ENCODE results near the gene PIK3IP1.
"Not testable (repeated sequence)": the region's sequence is repeated elsewhere in the genome, so short reads cannot be mapped to it uniquely, and the experiment has no call there.

Gene PIK3IP1

DNA sequence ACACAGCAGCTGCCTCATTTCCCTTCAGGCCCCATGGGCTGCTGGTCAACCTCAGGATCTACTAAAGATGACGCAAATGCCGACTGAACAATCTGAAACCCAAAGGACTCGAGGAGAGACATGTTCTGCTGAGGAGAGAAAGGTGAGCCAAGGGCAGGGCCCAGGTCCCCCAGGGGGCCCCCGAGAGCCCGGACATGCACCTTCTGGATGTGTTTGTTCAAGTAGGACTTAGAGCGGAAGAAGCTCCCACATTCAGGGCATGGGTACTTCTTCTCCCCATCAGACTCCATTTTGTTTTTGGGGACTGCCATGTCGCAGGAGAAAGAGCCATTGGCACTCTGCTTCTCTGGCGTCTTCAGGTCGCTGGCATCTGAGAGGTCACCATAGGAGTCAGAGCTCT is 34.6 kb upstream of the PIK3IP1 start (continued):
- TF ChIP-seq, protein P1, sequence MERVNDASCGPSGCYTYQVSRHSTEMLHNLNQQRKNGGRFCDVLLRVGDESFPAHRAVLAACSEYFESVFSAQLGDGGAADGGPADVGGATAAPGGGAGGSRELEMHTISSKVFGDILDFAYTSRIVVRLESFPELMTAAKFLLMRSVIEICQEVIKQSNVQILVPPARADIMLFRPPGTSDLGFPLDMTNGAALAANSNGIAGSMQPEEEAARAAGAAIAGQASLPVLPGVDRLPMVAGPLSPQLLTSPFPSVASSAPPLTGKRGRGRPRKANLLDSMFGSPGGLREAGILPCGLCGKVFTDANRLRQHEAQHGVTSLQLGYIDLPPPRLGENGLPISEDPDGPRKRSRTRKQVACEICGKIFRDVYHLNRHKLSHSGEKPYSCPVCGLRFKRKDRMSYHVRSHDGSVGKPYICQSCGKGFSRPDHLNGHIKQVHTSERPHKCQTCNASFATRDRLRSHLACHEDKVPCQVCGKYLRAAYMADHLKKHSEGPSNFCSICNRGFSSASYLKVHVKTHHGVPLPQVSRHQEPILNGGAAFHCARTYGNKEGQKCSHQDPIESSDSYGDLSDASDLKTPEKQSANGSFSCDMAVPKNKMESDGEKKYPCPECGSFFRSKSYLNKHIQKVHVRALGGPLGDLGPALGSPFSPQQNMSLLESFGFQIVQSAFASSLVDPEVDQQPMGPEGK (CRISPR knock-in tag; IDR thresholded peaks at IDR 0.05; ENCODE audit: borderline replicate concordance): no peak
- TF ChIP-seq ZC3H10 (CRISPR knock-in tag; IDR thresholded peaks at IDR 0.05): no peak
- no peak for TF ChIP-seq GLIS3 (CRISPR knock-in tag; IDR thresholded peaks at IDR 0.05)
- TF ChIP-seq OSR1 (CRISPR knock-in tag; IDR thresholded peaks at IDR 0.05): no peak

DNA sequence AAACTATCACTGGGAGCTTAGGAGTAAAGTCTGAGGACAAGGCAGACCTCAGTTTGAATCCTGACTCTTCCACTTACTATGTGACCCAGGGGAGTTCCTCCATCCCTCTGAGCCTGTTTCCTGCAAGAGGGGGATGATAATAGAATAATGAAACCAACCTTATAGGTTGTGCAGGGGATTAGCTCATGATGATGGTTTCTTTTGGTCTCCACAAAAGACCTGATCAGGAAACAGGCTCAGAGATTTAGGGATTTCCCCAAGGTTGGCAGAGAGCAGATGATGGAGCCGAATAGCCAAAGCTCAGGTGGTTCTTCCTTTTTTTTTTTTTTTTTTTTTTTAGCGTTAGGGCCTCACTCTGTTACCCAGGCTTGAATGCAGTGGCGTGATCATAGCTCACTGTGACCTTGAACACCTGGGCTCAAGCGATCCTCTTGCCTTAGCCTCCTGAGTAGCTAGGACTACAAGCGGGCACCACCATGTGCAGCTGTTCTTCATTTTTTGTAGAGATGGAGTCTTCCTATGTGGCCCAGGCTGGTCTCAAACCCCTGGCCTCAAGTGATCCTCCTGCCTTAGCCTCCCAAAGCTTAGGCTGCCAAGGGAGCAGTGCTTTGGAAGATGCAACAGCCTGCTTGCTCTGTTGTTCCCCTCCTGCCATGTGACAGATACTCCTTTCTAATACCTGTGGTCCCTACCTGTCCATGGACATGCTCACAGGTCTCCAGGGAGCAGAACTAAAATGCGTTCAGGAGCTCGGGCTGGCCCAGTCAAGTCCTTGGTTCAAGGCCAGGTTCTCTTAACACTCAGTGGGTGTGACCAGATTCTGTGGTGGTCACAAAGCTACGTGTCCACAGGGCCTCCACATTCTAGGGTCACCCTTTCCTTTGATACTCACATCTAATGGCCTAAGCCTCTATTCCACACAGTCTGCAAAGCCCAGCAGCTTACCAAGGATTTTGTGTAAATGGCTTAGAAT is 31.6 kb upstream of the PIK3IP1 start:
- ATAC-seq: no peak
- TF ChIP-seq ZFP3 (CRISPR knock-in tag; IDR thresholded peaks at IDR 0.05) (no peak), BACH2 (CRISPR knock-in tag; IDR thresholded peaks at IDR 0.05; ENCODE audit: borderline replicate concordance) (no peak), ARNTL (CRISPR knock-in tag; IDR thresholded peaks at IDR 0.05; ENCODE audit: borderline replicate concordance, low read depth) (no peak), ZFP30 (CRISPR knock-in tag; IDR thresholded peaks at IDR 0.05) (no peak), ISL1 (CRISPR knock-in tag; IDR thresholded peaks at IDR 0.05) (no peak), RARB (CRISPR knock-in tag; IDR thresholded peaks at IDR 0.05) (no peak), OSR1 (CRISPR knock-in tag; IDR thresholded peaks at IDR 0.05) (no peak), CSDC2 (CRISPR knock-in tag; IDR thresholded peaks at IDR 0.05) (no peak), GLIS3 (CRISPR knock-in tag; IDR thresholded peaks at IDR 0.05) (no peak), ZNF8 (CRISPR knock-in tag; IDR thresholded peaks at IDR 0.05) (no peak), ESRRG (CRISPR knock-in tag; IDR thresholded peaks at IDR 0.05) (no peak), TCF4 (CRISPR knock-in tag; IDR thresholded peaks at IDR 0.05; ENCODE audit: borderline replicate concordance) (no peak)
- TF ChIP-seq, protein P2, sequence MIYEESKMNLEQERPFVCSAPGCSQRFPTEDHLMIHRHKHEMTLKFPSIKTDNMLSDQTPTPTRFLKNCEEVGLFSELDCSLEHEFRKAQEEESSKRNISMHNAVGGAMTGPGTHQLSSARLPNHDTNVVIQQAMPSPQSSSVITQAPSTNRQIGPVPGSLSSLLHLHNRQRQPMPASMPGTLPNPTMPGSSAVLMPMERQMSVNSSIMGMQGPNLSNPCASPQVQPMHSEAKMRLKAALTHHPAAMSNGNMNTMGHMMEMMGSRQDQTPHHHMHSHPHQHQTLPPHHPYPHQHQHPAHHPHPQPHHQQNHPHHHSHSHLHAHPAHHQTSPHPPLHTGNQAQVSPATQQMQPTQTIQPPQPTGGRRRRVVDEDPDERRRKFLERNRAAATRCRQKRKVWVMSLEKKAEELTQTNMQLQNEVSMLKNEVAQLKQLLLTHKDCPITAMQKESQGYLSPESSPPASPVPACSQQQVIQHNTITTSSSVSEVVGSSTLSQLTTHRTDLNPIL (CRISPR knock-in tag; IDR thresholded peaks at IDR 0.05; ENCODE audit: low read depth): no peak
- TF ChIP-seq, protein P3, sequence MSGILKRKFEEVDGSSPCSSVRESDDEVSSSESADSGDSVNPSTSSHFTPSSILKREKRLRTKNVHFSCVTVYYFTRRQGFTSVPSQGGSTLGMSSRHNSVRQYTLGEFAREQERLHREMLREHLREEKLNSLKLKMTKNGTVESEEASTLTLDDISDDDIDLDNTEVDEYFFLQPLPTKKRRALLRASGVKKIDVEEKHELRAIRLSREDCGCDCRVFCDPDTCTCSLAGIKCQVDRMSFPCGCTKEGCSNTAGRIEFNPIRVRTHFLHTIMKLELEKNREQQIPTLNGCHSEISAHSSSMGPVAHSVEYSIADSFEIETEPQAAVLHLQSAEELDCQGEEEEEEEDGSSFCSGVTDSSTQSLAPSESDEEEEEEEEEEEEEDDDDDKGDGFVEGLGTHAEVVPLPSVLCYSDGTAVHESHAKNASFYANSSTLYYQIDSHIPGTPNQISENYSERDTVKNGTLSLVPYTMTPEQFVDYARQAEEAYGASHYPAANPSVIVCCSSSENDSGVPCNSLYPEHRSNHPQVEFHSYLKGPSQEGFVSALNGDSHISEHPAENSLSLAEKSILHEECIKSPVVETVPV (CRISPR knock-in tag; IDR thresholded peaks at IDR 0.05): no peak

DNA sequence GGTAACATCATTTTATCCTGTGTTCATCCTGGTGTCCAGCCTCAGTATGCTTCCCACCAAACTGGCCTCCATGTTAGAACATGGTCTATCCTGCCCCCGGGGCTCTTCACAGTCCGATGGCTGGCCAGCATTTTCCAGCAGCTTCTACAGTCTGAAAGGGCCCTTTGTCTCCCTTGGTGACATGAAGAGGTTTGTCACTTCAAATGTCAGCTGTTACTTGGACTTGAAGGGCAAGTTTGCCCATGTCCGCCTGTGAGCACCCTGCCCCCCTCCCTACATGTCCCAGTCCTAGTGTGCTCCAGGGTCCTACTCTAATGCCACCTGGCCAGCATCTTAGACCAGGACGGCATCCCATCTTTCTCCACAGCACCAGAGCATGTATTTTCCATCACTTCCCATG is 29.1 kb upstream of the PIK3IP1 start:
- ATAC-seq: no peak
- TF ChIP-seq ARNTL (CRISPR knock-in tag; IDR thresholded peaks at IDR 0.05; ENCODE audit: borderline replicate concordance, low read depth) (no peak), OSR1 (CRISPR knock-in tag; IDR thresholded peaks at IDR 0.05) (no peak), ZNF565 (CRISPR knock-in tag; conservative IDR thresholded peaks at IDR 0.05; ENCODE audit: low read depth) (no peak), ZC3H10 (CRISPR knock-in tag; IDR thresholded peaks at IDR 0.05) (no peak), GLIS3 (CRISPR knock-in tag; IDR thresholded peaks at IDR 0.05) (no peak), RARB (CRISPR knock-in tag; IDR thresholded peaks at IDR 0.05) (no peak), BACH2 (CRISPR knock-in tag; IDR thresholded peaks at IDR 0.05; ENCODE audit: borderline replicate concordance) (no peak), ZNF70 (CRISPR knock-in tag; IDR thresholded peaks at IDR 0.05) (no peak), TOX (CRISPR knock-in tag; IDR thresholded peaks at IDR 0.05; ENCODE audit: borderline replicate concordance) (no peak), ZNF8 (CRISPR knock-in tag; IDR thresholded peaks at IDR 0.05) (no peak)
- TF ChIP-seq, protein P4, sequence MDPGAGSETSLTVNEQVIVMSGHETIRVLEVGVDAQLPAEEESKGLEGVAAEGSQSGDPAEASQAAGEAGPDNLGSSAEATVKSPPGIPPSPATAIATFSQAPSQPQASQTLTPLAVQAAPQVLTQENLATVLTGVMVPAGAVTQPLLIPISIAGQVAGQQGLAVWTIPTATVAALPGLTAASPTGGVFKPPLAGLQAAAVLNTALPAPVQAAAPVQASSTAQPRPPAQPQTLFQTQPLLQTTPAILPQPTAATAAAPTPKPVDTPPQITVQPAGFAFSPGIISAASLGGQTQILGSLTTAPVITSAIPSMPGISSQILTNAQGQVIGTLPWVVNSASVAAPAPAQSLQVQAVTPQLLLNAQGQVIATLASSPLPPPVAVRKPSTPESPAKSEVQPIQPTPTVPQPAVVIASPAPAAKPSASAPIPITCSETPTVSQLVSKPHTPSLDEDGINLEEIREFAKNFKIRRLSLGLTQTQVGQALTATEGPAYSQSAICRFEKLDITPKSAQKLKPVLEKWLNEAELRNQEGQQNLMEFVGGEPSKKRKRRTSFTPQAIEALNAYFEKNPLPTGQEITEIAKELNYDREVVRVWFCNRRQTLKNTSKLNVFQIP (CRISPR knock-in tag; IDR thresholded peaks at IDR 0.05; ENCODE audit: borderline replicate concordance, low read depth): no peak

DNA sequence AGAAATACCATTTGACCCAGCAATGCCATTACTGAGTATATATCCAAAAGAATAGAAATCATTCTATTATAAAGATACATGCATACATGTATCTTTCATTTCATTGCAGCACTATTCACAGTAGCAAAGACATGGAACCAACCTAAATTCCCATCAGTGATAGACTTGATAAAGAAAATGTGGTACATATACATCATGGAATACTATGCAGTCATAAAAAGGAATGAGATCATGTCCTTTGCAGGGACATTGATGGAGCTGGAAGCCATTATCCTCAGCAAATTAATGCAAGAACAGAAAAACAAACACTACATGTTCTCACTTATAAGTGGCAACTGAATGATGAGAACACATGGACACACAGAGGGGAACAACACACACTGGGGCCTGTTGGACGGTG is 21.9 kb upstream of the PIK3IP1 start:
- TF ChIP-seq ZNF8 (CRISPR knock-in tag; IDR thresholded peaks at IDR 0.05): 0 out of 2 replicates have a peak, but pooled peaks have one; percentile 59

More for the DNA sequence above, 21.9 kb upstream of the PIK3IP1 start:
- not testable (repeated sequence) for ATAC-seq

Data from SK-N-SH treated with all-trans-retinoic acid at 6 μM for 48 hours (cell line).